ENCODE measurements around the gene TNK2.
"Not testable (repeated sequence)": the region's sequence is repeated elsewhere in the genome, so short reads cannot be mapped to it uniquely, and the experiment has no call there.

Gene TNK2

GRCh38 chr3:195844671-195845218 is 63.6 kb downstream of the TNK2 start:
- no peak for DNase-seq

- DNase-seq, result peak in 2 of 3 experiments; percentile 85
Observed at GRCh38 chr3:195839260-195840010, 68.9 kb downstream of the TNK2 start.

GRCh38 chr3:195838714-195839113 is 69.6 kb downstream of the TNK2 start:
- DNase-seq, result no peak

GRCh38 chr3:195836476-195837135 is 71.7 kb downstream of the TNK2 start:
- DNase-seq, result no peak

- DNase-seq, result no peak
Observed at GRCh38 chr3:195835791-195836190, 72.6 kb downstream of the TNK2 start.

GRCh38 chr3:195834675-195835583 is 73.4 kb downstream of the TNK2 start:
- DNase-seq, result no peak

GRCh38 chr3:195829897-195830254 is 78.5 kb downstream of the TNK2 start:
- no peak for DNase-seq

- no peak for DNase-seq
Observed at GRCh38 chr3:195828762-195829161, 79.6 kb downstream of the TNK2 start.

GRCh38 chr3:195825857-195826804 is 82.2 kb downstream of the TNK2 start:
- DNase-seq, result no peak

GRCh38 chr3:195825191-195825588 is 83.2 kb downstream of the TNK2 start:
- DNase-seq, result no peak

GRCh38 chr3:195824425-195825190 is 83.7 kb downstream of the TNK2 start:
- DNase-seq, result not testable (repeated sequence)

- peak in 2 of 3 experiments; percentile 18 to 30 for DNase-seq
Observed at GRCh38 chr3:195823999-195824398, 84.4 kb downstream of the TNK2 start.

GRCh38 chr3:195823280-195823679 is 85.1 kb downstream of the TNK2 start:
- DNase-seq, result no peak

GRCh38 chr3:195822131-195822696 is 86.1 kb downstream of the TNK2 start:
- DNase-seq, result no peak

GRCh38 chr3:195821403-195822130 is 86.8 kb downstream of the TNK2 start:
- no peak for DNase-seq

- DNase-seq, result no peak
Observed at GRCh38 chr3:195820901-195821300, 87.5 kb downstream of the TNK2 start.

GRCh38 chr3:195820186-195820585 is 88.2 kb downstream of the TNK2 start:
- DNase-seq, result no peak

GRCh38 chr3:195818301-195818700 is 90.0 kb downstream of the TNK2 start:
- DNase-seq, result no peak

GRCh38 chr3:195817578-195818135 is 90.7 kb downstream of the TNK2 start:
- no peak for DNase-seq
